Measurements from ENCODE around the gene MMP11. TPM values are rescaled to one million over a fixed set of nuclear protein-coding genes. Genes with fewer than 3 reads are reported as not detected.
"Not testable (repeated sequence)": the region's sequence is repeated elsewhere in the genome, so short reads cannot be mapped to it uniquely, and the experiment has no call there.

MMP11 gene
- 7.8 and 12.8 TPM in 2 replicates for total RNA-seq (2014; rRNA removed; shearing (Covaris generic))

- Histone ChIP-seq H3K4me3 (ENCODE audit: insufficient read depth, low read depth, low read length) (peak within 1 kb of the TSS; percentile 54), H3K36me3 (replicated peaks; ENCODE audit: control insufficient read depth, insufficient read depth, low read length) (no peaks in the 10 kb centered on the region), H3K27me3 (ENCODE audit: control insufficient read depth, insufficient read depth, low read length) (peaks cover 24% of the 10 kb centered on the region)
- peak; percentile 96 for DNase-seq
Measured at GRCh38 chr22:23772649-23773473, at the start of gene MMP11. TSS of gene MMP11 (plus strand) at chr22:23772849. CDS start at chr22:23772871, 22 bp downstream.

GRCh38 chr22:23728108-23728507 is 44.5 kb upstream of the MMP11 start:
- not testable (repeated sequence) for H3K4me3 ChIP-seq (ENCODE audit: insufficient read depth, low read depth, low read length); H3K27me3 ChIP-seq (ENCODE audit: control insufficient read depth, insufficient read depth, low read length); H3K36me3 ChIP-seq (replicated peaks; ENCODE audit: control insufficient read depth, insufficient read depth, low read length); DNase-seq

GRCh38 chr22:23737696-23738095 is 35.0 kb upstream of the MMP11 start:
- DNase-seq = peak; percentile 5
- Histone ChIP-seq H3K4me3 (ENCODE audit: insufficient read depth, low read depth, low read length) (no peak overlapping the region), H3K27me3 (ENCODE audit: control insufficient read depth, insufficient read depth, low read length) (no peaks in the 10 kb centered on the region), H3K36me3 (replicated peaks; ENCODE audit: control insufficient read depth, insufficient read depth, low read length) (no peaks in the 10 kb centered on the region)

GRCh38 chr22:23742505-23743264 is 30.0 kb upstream of the MMP11 start:
- peak; percentile 10 for DNase-seq
- no peaks in the 10 kb centered on the region for H3K27me3 ChIP-seq (ENCODE audit: control insufficient read depth, insufficient read depth, low read length)
- H3K4me3 ChIP-seq (ENCODE audit: insufficient read depth, low read depth, low read length) = no peak overlapping the region
- H3K36me3 ChIP-seq (replicated peaks; ENCODE audit: control insufficient read depth, insufficient read depth, low read length) = peaks cover 12% of the 10 kb centered on the region

GRCh38 chr22:23743303-23743705 is 29.3 kb upstream of the MMP11 start:
- H3K27me3 ChIP-seq (ENCODE audit: control insufficient read depth, insufficient read depth, low read length) = no peaks in the 10 kb centered on the region
- no peak for DNase-seq
- H3K36me3 ChIP-seq (replicated peaks; ENCODE audit: control insufficient read depth, insufficient read depth, low read length) = peaks cover 12% of the 10 kb centered on the region
- H3K4me3 ChIP-seq (ENCODE audit: insufficient read depth, low read depth, low read length) = no peak overlapping the region

GRCh38 chr22:23744001-23744400 is 28.6 kb upstream of the MMP11 start:
- Histone ChIP-seq H3K27me3 (ENCODE audit: control insufficient read depth, insufficient read depth, low read length) (no peaks in the 10 kb centered on the region), H3K4me3 (ENCODE audit: insufficient read depth, low read depth, low read length) (no peak overlapping the region), H3K36me3 (replicated peaks; ENCODE audit: control insufficient read depth, insufficient read depth, low read length) (peaks cover 12% of the 10 kb centered on the region)
- no peak for DNase-seq

- H3K36me3 ChIP-seq (replicated peaks; ENCODE audit: control insufficient read depth, insufficient read depth, low read length) = peaks cover 12% of the 10 kb centered on the region
- H3K27me3 ChIP-seq (ENCODE audit: control insufficient read depth, insufficient read depth, low read length) = no peaks in the 10 kb centered on the region
- DNase-seq = peak; percentile 7
- H3K4me3 ChIP-seq (ENCODE audit: insufficient read depth, low read depth, low read length) = no peak overlapping the region
Measured at GRCh38 chr22:23744485-23744884, 28.2 kb upstream of the MMP11 start.

GRCh38 chr22:23745791-23746190 is 26.9 kb upstream of the MMP11 start:
- H3K27me3 ChIP-seq (ENCODE audit: control insufficient read depth, insufficient read depth, low read length) = no peaks in the 10 kb centered on the region
- H3K4me3 ChIP-seq (ENCODE audit: insufficient read depth, low read depth, low read length) = no peak overlapping the region
- DNase-seq = peak; percentile 26

GRCh38 chr22:23749841-23750301 is 22.8 kb upstream of the MMP11 start:
- H3K4me3 ChIP-seq (ENCODE audit: insufficient read depth, low read depth, low read length) = no peak overlapping the region
- DNase-seq = peak; percentile 42
- H3K36me3 ChIP-seq (replicated peaks; ENCODE audit: control insufficient read depth, insufficient read depth, low read length) = peaks cover under 1% of the 10 kb centered on the region
- H3K27me3 ChIP-seq (ENCODE audit: control insufficient read depth, insufficient read depth, low read length) = no peaks in the 10 kb centered on the region

More at GRCh38 chr22:23745791-23746190, 26.9 kb upstream of the MMP11 start:
- peaks cover 12% of the 10 kb centered on the region for H3K36me3 ChIP-seq (replicated peaks; ENCODE audit: control insufficient read depth, insufficient read depth, low read length)

GRCh38 chr22:23750367-23750713 is 22.3 kb upstream of the MMP11 start:
- H3K4me3 ChIP-seq (ENCODE audit: insufficient read depth, low read depth, low read length) = peak overlapping the region; percentile 67
- DNase-seq = no peak
- no peaks in the 10 kb centered on the region for H3K27me3 ChIP-seq (ENCODE audit: control insufficient read depth, insufficient read depth, low read length)
- H3K36me3 ChIP-seq (replicated peaks; ENCODE audit: control insufficient read depth, insufficient read depth, low read length) = no peaks in the 10 kb centered on the region

- Histone ChIP-seq H3K27me3 (ENCODE audit: control insufficient read depth, insufficient read depth, low read length) (no peaks in the 10 kb centered on the region), H3K36me3 (replicated peaks; ENCODE audit: control insufficient read depth, insufficient read depth, low read length) (no peaks in the 10 kb centered on the region), H3K4me3 (ENCODE audit: insufficient read depth, low read depth, low read length) (peak within 1 kb of the TSS; percentile 95)
- peak; percentile 99 for DNase-seq
Measured at GRCh38 chr22:23750714-23751440, 21.8 kb upstream of the MMP11 start, which contains the start of gene ZNF70. TSS of gene ZNF70 (minus strand) at chr22:23751112. CDS start at chr22:23745140, 5,972 bp downstream.

GRCh38 chr22:23751441-23751996 is 21.1 kb upstream of the MMP11 start:
- H3K4me3 ChIP-seq (ENCODE audit: insufficient read depth, low read depth, low read length) = peak overlapping the region; percentile 95
- peak; percentile 84 for DNase-seq
- no peaks in the 10 kb centered on the region for H3K27me3 ChIP-seq (ENCODE audit: control insufficient read depth, insufficient read depth, low read length)
- no peaks in the 10 kb centered on the region for H3K36me3 ChIP-seq (replicated peaks; ENCODE audit: control insufficient read depth, insufficient read depth, low read length)

- Histone ChIP-seq H3K36me3 (replicated peaks; ENCODE audit: control insufficient read depth, insufficient read depth, low read length) (no peaks in the 10 kb centered on the region), H3K27me3 (ENCODE audit: control insufficient read depth, insufficient read depth, low read length) (no peaks in the 10 kb centered on the region), H3K4me3 (ENCODE audit: insufficient read depth, low read depth, low read length) (peak overlapping the region; percentile 95; the same call in 1 of the 2 replicates)
- DNase-seq = peak; percentile 57
Measured at GRCh38 chr22:23752090-23752691, 20.5 kb upstream of the MMP11 start.

- DNase-seq = no peak
- H3K36me3 ChIP-seq (replicated peaks; ENCODE audit: control insufficient read depth, insufficient read depth, low read length) = no peaks in the 10 kb centered on the region
- no peaks in the 10 kb centered on the region for H3K27me3 ChIP-seq (ENCODE audit: control insufficient read depth, insufficient read depth, low read length)
- H3K4me3 ChIP-seq (ENCODE audit: insufficient read depth, low read depth, low read length) = no peak overlapping the region
Measured at GRCh38 chr22:23752750-23753149, 19.9 kb upstream of the MMP11 start.

Data from H7 (cell line).